Measurements from ENCODE around the gene MCTP2.

DNA sequence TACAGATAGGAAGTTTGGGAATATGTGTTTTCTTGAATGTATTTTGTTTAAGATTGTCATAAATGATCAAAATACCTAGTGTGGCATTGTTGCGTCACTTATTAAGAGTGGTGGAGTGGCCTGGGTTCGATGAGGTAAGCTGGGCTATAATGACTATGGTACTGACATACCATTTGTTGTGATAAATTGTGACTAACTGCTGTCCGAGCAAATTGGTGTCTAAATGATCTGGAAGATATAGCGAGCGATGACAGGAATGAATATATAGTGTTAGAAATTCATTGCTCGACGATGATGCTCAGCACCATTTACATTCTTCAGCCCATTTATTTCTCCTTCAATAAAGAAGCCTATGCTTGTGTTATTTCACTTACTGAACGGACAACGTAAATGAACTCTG lies 123.3 kb downstream of the MCTP2 start:
- no peak for TF ChIP-seq CTCF (IDR thresholded peaks at IDR 0.05)
- no peak for TF ChIP-seq POLR2A (IDR thresholded peaks at IDR 0.05)
